Endothelial cell (in vitro differentiated cells): Measurements from ENCODE around the gene HDAC6. TPM values are rescaled to one million over a fixed set of nuclear protein-coding genes. Genes with fewer than 3 reads are reported as not detected.

ENCODE experiments used
- DNase-seq: peaks from one replicate; pipeline ENCODE4 v3.0.0; 2021; ENCODE audit warnings: low spot score
- H3K27ac Mint-ChIP-seq: one replicate; pipeline ENCODE4 v1.8.0; 2021; ENCODE audit warnings: mixed read lengths, inconsistent platforms; ENCODE audit not compliant: unreplicated experiment
- H3K27me3 Mint-ChIP-seq: one replicate; pipeline ENCODE4 v1.8.0; 2021; ENCODE audit warnings: mild to moderate bottlenecking, moderate library complexity, mixed read lengths, inconsistent platforms; ENCODE audit not compliant: unreplicated experiment
- H3K36me3 Mint-ChIP-seq: one replicate; pipeline ENCODE4 v1.8.0; 2021; ENCODE audit warnings: mild to moderate bottlenecking, low read depth, mixed read lengths, inconsistent platforms; ENCODE audit not compliant: unreplicated experiment
- H3K4me1 Mint-ChIP-seq: one replicate; pipeline ENCODE4 v1.8.0; 2021; ENCODE audit warnings: mild to moderate bottlenecking, mixed read lengths, inconsistent platforms; ENCODE audit not compliant: unreplicated experiment
- H3K4me3 Mint-ChIP-seq: one replicate; pipeline ENCODE4 v1.8.0; 2021; ENCODE audit warnings: mild to moderate bottlenecking, mixed read lengths, inconsistent platforms; ENCODE audit not compliant: unreplicated experiment
- H3K9me3 Mint-ChIP-seq: one replicate; pipeline ENCODE4 v1.8.0; 2021; ENCODE audit warnings: mixed read lengths, inconsistent platforms; ENCODE audit not compliant: unreplicated experiment
- CTCF ChIP-seq: fragments of 200-600 bp; sonication (generic); IDR thresholded peaks from one replicate; pipeline ENCODE4 v1.5.0; 2021; ENCODE audit warnings: antibody characterized with exemption; ENCODE audit not compliant: unreplicated experiment
- total RNA-seq: library from RNA; stranded (reverse); fragmentation: NEBNext Ultra II Directional; extraction: Animal tissue kit (Norgen Biotek cat#: 25700); gene quantifications from one replicate; pipeline ENCODE4 v1.2.1, GENCODE V29; 2021; ENCODE audit not compliant: unreplicated experiment

HDAC6 gene
- total RNA-seq, 1 donor from 2014 or later, result 122 TPM

GRCh38 chrX:48800574-48801279 lies 1.1 kb upstream of the HDAC6 start:
- no peak for DNase-seq
- Mint-ChIP-seq H3K9me3 (no peaks in the 10 kb centered on the region), H3K4me1 (peaks cover 5% of the 10 kb centered on the region), H3K27ac (peak overlapping the region; percentile 97), H3K4me3 (peak overlapping the region; percentile 94), H3K36me3 (peaks cover 10% of the 10 kb centered on the region), H3K27me3 (peaks cover 10% of the 10 kb centered on the region)
- TF ChIP-seq CTCF, result no peak

- peaks cover 7% of the 10 kb centered on the region for H3K27me3 Mint-ChIP-seq
- peak; percentile 65 for DNase-seq
- no peaks in the 10 kb centered on the region for H3K9me3 Mint-ChIP-seq
- peak overlapping the region; percentile 97 for H3K4me3 Mint-ChIP-seq
- peak overlapping the region; percentile 98 for H3K27ac Mint-ChIP-seq
- no peak for TF ChIP-seq CTCF
- peaks cover 5% of the 10 kb centered on the region for H3K4me1 Mint-ChIP-seq
- H3K36me3 Mint-ChIP-seq, result peaks cover 10% of the 10 kb centered on the region
These were observed 430 bp downstream of the HDAC6 start for GRCh38 chrX:48802089-48802904.

GRCh38 chrX:48802905-48803200 lies 986 bp downstream of the HDAC6 start:
- peaks cover 7% of the 10 kb centered on the region for H3K27me3 Mint-ChIP-seq
- peak overlapping the region; percentile 36 for H3K27ac Mint-ChIP-seq
- TF ChIP-seq CTCF, result no peak
- H3K4me3 Mint-ChIP-seq, result peak overlapping the region; percentile 97
- peaks cover 10% of the 10 kb centered on the region for H3K36me3 Mint-ChIP-seq
- peaks cover 5% of the 10 kb centered on the region for H3K4me1 Mint-ChIP-seq
- no peak for DNase-seq
- H3K9me3 Mint-ChIP-seq, result no peaks in the 10 kb centered on the region

GRCh38 chrX:48806081-48806480 lies 4.2 kb downstream of the HDAC6 start:
- Mint-ChIP-seq H3K36me3 (peaks cover 10% of the 10 kb centered on the region), H3K9me3 (no peaks in the 10 kb centered on the region), H3K4me3 (no peak overlapping the region), H3K27me3 (peaks cover 7% of the 10 kb centered on the region), H3K4me1 (no peaks in the 10 kb centered on the region), H3K27ac (no peak overlapping the region)
- no peak for TF ChIP-seq CTCF
- DNase-seq, result no peak

- no peaks in the 10 kb centered on the region for H3K27me3 Mint-ChIP-seq
- peaks cover 7% of the 10 kb centered on the region for H3K36me3 Mint-ChIP-seq
- H3K27ac Mint-ChIP-seq, result no peak overlapping the region
- DNase-seq, result no peak
- H3K4me1 Mint-ChIP-seq, result no peaks in the 10 kb centered on the region
- H3K4me3 Mint-ChIP-seq, result no peak overlapping the region
- H3K9me3 Mint-ChIP-seq, result no peaks in the 10 kb centered on the region
- no peak for TF ChIP-seq CTCF
These were observed 11.8 kb downstream of the HDAC6 start for GRCh38 chrX:48813644-48814043.
